ENCODE results near the gene NPEPL1.
"Not testable (repeated sequence)": the region's sequence is repeated elsewhere in the genome, so short reads cannot be mapped to it uniquely, and the experiment has no call there.

The NPEPL1 gene

DNA sequence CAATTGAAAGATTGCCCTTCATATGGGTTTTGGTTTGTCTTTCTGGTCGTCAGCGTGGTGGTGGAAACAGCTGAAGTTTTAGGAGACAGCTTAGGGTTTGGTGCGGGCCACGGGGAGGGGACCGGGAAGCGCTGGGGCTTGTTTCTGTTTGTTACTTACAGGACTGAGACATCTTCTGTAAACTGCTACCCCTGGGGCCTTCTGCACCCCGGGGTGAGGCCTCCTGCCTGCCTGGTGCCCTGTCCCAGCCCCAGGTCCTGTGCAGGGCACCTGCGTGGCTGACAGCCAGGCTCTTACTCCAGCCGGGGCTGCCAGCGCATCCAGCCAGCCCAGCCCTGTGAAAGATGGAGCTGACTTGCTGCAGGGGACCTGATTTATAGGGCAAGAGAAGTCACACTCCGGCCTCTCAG lies 22.8 kb downstream of the NPEPL1 start:
- no peak for DNase-seq

DNA sequence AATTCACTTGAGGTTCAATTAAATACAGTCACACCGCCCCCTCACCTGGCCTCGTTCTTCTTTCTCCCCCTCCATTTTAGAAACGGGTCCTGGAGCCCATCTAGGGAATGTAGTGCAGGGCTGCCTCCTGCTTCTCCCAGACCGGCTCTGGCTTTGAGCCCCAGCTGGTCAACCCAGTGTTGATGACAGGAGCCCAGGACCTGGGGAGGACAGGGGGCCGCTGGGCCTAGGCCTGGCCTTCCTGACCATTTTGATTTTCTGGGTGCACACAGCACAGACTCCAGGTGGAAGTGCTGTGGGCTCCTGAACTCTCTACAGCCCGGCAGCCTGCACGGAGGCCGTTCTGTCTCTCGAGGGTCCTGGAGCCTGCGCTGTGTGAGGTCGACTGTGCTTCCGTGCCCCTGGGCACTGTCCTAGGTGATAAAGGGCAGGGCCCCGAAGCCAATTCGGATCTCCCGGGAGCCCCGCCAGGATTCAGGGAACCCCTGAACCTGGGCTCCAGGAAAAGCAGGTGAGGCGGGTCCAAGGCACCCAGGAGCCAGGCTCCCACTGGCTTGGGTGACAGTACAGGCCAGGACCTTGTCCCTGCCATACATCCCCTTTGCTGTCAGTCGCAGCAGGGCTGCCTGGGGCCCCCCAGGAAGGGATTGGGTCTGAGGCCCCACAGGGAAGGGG lies 23.3 kb downstream of the NPEPL1 start:
- no peak for DNase-seq

DNA sequence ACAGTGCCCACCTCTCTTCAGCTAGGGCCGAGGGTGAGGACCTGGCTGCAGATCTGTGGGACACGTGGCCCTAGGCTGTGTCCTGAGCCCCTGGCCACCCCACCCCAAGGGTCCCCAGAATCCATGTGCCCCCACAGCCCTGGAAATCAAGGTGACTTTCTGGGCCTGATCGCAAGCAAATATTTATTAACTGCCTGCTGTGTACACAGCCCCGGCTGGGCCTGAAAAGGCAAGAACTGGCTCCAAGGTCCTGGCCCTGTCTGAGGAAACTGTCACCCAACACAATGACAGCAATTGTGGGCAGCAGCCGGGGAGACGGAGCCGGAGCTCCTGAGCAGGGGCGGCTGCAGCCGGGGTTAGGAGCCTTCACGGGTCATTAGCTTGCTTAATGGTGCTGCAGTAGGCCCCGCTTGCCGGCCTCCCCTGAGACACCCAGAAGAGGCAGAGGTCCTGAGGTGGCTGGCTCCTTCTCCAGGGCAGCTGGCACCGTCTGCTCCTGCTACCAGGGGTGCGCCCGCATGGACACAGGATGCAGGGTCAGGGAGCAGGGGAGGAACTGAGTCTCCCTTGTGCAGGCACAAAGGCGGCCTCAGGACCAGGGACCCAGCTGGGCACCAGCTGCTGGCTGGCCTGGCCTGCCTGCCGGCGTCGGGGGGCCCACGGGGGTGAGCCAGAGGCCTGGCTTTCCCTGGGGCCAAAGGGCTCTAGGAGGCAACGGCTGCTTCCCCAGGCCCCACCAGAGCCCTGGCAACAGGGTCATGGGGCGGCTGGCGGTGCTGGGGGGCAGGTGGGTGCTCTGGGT lies 24.1 kb downstream of the NPEPL1 start:
- no peak for DNase-seq

DNA sequence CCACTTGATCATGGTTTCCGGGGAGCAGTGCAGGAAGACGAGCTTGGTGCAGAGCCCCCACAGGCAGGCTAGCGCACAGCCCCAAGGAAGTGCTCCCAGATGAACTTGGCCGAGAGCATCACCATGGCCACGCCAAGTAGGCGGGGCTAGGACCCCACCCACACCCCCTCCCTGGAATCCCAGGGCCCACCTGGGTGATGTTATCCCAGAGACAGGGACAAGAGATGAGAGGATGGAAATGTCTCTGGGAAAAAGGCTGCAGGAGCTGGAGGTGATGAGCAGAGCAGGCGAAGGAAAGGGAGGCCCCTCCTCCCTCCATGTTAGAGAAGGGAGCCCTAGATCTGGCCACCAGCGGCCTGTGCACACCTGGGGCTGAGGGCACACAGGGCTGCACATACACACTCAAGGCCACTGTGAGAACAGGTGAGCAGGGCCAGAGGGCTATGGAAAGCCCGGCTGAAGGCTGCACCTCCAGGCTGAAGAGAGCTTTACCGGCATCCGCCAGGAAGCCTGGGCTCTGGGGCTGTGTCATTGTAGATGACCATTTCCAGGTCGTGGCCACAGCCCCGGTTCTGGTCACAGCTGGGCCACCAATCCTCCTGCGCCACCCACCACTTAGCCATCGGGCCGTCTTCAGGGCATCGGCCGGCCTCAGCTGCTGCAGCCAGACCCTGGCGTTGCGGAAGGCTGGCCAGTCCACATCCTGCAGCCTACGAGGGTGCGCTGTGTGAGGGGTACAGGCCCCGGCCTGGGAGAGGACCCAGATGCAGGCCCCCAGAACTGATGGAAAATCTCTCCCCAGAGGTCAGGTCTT lies 24.9 kb downstream of the NPEPL1 start:
- DNase-seq: no peak

DNA sequence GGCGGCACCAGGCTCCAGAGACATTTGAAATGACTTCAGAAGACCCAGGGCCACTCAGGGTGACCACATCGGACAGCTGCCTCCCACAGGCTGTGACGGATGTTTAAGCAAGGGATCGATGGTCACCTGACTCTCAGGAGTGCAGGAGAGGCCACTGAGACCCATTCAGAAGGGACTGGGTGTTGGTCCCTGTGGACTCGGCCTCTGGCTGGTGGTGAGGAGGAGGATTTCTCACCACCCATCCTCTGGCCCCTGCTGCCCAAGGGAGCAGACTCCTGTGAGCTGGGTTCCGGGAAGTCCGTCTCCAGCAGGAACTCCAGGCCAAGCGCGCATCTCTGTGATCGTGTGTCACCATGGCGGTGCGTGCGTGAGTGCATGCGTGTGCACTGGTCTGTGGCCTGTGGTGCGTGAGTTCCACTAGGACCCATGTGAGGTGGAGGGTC lies 25.5 kb downstream of the NPEPL1 start:
- no peak for DNase-seq

DNA sequence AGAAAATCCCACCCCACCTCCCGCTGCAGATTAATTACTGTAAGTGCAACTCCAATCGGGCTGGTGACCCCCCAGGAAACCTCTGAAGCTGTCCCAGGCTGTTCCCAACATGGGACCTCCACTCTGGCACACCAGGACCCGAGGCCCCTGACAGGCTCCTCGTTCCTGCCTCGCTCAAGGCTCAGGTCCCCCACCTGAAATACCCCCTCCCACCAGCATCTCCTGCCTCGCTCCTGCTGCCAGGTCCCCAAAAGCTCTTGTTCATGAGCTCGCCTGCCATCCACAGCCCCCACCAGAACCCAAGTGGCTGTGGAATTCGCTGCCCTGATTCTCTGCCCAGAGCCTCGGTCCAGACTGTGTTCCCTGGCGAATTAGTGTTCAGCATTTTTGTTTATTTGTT lies 26.1 kb downstream of the NPEPL1 start:
- DNase-seq: no peak

DNA sequence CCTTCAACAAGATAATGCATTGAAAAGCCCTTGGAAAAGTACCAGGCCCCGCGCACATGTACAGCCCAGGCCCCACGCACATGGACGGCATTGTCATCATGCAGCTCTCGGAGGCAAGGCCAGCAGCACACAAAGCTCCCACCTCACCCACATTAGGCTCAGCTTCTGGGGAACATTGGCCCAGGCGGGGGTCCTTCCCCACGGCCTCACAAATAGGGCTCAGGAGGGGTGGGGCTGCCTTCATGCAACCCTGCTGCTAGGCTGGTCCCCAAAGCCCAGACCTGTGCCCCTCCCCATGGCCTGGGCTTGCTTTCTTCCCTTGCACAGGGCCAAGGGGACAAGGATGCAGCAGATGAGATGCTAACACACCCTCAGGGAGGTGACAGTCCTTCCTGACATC lies 26.7 kb downstream of the NPEPL1 start:
- DNase-seq: no peak

DNA sequence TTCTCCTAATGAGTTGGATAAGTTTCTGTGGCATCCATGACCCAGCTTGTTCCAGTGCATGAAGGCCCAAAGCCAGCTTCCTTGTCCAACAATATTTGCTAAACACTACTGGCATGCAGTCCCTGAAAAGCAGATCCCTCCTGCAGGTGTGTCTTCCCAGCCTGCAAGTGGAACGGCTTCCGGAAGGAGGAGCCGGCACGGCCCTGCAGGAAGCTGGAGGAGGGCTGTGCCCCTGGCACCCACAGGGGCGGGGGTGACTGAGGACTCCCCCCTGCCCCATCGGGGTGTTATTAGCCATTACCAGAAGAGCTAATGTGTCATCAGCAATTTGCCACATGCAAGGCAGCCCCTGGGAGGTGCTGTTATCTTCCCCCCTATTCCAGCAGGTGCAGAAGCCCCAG lies 27.4 kb downstream of the NPEPL1 start:
- DNase-seq: no peak

DNA sequence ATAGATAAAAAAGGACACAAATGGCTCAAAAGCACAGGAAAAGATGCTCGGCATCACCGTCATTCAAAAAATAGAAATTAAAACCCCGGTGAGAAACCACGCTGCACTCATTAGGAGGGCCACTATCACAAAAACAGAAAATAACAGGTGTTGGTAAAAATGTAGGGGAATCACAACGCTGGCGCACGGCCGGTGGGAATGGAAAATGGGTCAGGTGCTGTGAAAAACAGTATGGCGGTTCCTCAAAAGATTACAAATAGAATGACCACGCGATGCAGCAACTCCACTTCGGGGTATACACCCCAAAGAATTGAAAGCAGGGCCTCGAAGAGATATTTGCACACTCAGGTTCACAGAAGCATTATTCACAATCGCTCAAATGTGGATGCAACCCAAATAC lies 28.3 kb downstream of the NPEPL1 start:
- no peak for DNase-seq

DNA sequence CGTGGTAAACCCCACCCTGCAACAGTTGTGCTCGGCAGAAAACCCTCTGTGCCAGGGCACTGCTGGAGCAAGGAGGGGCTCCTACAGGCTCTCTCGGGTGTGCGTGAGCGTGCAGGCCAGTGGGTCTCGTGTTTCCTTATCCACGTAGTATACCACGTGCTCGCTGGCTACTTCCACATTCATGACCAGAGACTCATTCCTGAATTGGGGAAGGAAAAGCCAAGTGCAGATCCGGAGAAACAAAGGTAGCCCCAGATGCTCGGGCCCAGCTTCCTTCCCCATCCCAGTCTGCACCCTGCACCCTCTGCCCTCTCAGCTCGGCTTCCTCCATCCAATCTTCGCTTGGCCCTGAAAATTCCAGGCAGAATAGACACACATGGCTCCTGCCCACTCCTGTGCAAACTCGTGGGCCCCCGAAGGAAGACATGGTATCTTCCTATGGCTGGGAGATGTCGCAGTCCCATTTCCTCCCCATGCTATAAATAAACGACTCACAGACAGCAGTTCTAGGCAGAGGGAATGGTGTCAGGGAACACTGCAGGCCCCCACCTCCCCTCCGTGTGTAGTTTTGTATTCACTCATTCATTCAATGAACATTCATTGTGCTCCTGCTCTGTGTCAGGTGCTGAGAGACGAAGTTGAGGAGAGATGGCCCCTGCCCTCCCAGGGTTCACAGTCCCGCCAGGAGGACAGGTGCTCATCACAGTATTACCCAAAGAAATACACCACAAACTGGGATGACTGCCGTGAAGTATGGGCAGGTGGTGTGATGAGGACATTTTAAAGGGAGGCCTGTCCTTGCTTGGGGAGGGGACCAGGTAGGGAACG lies 29.6 kb downstream of the NPEPL1 start:
- no peak for DNase-seq

DNA sequence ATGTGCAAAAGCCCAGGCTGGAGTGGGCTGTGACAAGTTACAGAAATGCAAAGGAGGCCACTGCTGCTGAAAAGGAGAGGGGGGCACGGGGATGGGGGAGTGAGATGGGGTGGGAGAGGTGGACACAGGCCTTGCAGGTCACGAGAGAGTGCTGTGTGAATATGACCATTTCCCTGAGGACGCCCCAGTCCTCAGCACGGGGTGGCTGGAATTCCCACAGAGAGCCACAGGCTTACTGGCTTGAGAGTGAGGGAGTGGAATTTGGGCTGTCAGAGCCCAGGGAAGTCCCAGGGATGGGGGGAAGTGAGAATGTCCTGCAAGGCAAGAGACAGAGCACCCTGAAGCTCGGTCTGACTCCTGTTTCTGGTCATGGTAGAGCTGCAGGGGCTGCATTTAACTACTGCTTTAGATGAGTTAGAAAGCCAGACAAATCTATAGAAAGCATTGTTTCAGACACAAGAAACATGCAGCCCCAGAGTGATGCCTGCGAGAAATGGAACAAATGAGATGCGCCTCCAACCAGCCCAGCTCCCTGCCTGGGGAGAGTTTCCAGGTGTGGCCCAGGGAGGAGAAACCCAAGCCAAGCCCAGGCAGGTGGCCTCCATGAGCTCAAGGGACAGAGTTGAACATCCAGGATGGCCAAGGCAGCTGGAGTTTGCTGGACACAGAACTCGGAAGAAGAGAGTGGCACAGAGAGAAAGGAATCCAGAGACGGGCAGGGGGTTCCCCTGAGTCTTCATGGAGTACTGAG lies 30.5 kb downstream of the NPEPL1 start:
- no peak for DNase-seq

DNA sequence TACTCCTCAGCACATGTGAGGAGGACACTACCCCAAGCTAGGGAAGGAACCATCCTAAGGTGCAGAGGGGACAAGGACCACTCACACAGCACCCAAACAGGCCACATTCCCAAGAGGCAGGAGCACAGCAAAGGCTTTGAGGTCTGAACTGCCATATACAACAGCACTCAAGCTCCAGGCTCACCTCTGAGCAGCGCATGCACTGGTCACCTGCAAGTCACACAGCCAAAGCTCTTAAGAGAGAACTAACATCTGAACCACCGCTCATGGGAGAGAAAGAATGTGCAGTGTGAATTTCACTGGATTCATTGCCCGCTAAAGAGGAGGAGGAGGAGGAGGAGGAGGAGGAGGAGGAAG lies 31.0 kb downstream of the NPEPL1 start:
- no peak for DNase-seq

DNA sequence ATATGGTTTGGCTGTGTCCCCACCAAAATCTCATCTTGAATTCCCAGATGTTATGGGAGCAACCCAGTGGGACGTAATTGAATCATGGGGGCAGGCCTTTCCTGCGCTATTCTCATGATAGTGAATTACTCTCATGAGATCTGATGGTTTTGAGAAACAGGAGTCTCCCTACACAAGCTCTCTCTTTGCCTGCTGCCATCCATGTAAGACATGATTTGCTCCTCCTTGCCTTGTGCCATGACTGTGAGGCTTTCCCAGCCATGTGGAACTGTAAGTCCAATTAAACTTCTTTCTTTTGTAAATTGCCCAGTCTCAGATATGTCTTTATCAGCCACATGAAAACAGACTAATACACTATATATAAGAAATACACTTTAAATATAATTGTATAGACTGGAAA lies 33.6 kb downstream of the NPEPL1 start:
- not testable (repeated sequence) for DNase-seq

DNA sequence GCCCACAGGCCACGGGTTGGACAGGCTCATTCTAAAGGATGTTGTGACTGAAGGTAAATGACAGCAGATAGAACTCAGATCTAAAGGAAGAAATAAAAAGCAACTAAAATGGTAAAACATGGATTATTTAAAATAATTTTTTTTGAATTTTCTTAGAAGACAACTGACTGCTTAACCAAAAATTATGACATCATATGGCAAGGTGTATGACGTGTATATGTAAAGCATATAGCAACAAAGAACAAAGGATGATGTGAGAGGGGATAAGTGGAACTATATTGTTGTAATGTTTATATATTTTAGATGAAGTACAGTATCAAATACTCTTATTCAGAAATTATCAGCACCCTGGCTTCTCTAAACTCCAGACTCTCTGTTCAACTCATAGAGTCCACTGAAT lies 38.6 kb downstream of the NPEPL1 start:
- no peak for DNase-seq

DNA sequence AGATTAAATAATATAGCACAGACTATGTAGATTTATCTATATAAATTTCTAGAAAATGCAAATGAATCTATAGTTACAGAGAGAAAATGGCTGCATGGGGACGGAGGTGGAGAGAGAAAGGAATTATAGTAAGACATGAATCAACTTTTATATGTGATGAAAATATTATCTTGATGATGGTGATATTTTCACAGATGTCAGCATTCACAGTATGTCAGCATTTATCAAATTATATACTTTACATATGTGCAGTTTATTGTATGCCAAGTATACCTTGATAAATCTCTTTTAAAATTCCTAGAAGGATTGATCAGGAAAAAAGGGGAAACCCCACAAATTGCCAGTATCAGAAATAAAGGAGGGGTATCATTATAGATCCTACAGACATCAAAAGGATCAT lies 44.6 kb downstream of the NPEPL1 start:
- DNase-seq: no peak

DNA sequence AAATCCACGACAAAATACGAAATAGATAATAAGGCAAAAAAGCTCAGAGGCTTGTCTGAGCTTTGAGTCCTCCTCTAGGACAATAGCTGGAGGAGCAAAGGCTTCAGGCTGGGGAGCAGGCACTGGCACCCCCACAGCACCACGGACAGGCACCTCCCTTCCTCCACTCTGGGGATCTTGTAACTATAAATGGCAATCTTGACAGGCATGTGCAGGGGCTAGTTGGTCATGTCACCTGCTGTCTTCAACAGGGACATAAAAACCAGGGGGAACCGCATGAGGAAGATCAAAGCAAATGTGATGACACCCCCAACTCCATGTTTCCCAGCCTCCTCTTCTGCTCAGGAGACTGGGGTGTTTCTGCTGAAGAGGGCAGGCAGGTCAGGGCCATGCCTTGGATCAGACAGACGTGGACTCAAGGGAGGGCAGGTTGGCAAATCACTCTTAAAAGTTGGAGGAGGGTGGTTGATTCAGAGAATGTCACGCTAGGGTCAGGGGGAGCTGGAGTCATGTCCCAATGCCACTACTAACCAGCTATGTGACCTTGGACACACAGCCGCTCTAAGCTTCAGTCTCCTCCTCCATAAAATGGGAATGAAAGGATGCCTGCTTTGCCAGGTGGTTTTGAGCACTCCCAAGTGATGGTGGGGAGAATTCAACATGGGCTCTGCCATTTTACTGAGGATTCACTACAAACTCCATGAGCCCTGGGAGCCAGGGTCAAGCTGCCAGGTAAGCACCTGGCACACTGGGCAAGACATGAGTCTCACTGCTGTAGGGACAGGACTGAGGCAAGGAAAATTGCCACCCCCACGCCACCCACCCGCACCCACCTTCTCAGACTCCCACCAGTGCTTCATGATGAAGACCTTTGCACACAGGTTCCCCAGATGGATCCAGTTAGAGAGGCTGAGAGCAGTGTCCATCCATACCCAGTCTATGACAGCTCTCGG lies 48.0 kb downstream of the NPEPL1 start:
- no peak for DNase-seq

DNA sequence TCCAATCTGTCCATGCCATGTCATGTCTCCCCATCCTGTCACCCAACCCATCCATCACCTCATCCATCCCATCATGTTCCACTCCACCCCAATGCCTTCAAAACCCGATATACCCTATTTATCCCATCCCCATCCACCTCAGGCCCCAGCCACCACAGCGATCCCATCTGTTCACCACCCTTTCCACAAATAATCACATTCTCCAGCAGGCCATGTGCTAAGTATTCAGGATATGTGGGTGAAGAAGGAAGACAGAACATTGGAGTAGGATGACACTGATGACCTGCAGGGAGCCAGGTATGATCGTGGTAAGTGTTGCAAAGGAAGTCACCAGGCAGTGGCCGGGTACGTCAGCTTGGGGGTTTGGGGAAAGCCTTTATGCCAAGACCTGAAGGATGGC lies 48.8 kb downstream of the NPEPL1 start:
- DNase-seq: no peak

DNA sequence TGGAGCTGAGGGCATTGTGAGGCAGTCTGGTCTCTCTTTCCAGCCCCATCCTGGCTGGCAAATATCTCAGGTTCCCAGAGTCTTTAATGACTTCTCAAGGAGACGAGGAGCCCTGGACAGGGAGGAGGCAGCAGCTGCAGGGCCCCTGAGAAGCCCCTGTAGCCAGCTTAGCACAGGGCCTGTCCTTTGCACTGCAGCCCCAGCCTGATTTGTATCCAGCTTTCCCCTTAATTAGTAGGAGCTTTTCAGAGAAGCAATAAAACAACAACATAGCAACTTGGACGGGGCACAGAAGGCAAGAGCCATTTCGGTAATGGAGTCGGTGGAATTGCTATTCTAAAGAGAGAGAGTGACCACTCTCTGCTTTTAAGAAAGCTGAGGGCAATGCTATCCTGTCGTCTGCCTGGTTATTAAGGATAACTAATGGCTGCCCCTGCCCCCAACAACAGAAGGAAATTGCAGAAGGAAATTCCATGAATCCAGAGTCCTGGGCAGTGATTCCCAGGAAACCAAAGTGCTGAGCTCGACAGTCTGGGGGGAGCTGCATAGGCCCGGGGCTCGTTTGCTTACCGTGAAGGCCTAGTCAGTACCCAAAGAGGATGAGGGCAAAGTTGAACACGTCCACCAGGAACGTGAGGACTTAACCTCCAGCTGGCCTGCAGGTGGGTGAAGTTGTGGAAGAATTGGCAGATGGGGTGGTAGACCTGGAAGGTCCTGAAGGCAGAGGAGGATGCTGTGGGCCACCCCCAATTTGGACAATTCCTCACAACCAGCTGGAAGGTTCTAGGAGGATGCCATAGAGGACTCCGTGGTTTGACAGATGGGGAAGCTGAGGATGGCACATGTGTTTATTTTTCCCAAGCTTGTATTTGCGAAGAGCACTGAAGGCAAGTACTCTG lies 50.3 kb downstream of the NPEPL1 start:
- no peak for DNase-seq

DNA sequence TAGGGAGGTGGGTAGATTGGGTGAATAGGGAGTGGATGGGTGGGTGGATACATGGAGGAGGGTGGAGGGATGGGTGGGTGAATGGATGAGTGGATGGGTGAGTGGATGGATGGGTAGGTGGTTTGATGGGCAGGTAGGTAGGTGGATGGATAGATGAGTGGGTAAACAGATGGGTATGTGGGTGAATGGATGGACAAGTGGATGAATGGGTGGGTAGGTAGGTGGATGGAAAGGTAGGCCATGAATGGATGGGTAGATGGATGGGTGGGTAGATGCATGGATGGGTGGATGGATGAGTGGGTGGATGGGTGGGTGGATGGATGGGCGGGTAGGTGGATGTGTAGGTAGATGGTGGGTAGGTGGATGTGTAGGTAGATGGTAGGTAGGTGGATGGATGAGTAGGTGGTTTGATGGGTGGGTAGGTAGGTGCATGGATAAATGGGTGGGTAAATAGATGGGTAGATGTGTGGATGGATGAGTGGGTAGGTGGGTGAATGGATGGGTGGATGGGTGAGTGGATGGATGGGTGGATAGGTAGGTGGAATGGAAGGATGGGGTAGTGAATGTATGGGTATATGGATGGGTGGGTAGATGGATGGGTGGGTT lies 51.4 kb downstream of the NPEPL1 start:
- no peak for DNase-seq

All from NCI-H446 treated with DMSO at 0.1 percent for 48 hours (cell line).